KBM-7 (cell line): Measurements from ENCODE around the gene FLRT1.

ENCODE experiments used
- DNase-seq: peaks from one replicate; pipeline ENCODE4 v3.0.0-alpha.2; 2015
- in situ Hi-C: fragments of 300-500 bp; cut with MboI; formaldehyde crosslinking; loops from 2 replicates; pipeline ENCODE4 v1.14.3; 2020; ENCODE audit warnings: low sequenced_read_pairs, low pct_unique_long_range_greater_than_20kb, mixed read lengths

Gene FLRT1

GRCh38 chr11:64078284-64078683 is 42.6 kb downstream of the FLRT1 start:
- DNase-seq: no peak
- in situ Hi-C loops: no loop called here

- DNase-seq: no peak
Observed at GRCh38 chr11:64078905-64079304, 43.2 kb downstream of the FLRT1 start.

GRCh38 chr11:64080390-64080789 is 44.7 kb downstream of the FLRT1 start:
- in situ Hi-C loops: no loop called here
- no peak for DNase-seq

More at GRCh38 chr11:64078905-64079304, 43.2 kb downstream of the FLRT1 start:
- in situ Hi-C loops: no loop called here

DNA sequence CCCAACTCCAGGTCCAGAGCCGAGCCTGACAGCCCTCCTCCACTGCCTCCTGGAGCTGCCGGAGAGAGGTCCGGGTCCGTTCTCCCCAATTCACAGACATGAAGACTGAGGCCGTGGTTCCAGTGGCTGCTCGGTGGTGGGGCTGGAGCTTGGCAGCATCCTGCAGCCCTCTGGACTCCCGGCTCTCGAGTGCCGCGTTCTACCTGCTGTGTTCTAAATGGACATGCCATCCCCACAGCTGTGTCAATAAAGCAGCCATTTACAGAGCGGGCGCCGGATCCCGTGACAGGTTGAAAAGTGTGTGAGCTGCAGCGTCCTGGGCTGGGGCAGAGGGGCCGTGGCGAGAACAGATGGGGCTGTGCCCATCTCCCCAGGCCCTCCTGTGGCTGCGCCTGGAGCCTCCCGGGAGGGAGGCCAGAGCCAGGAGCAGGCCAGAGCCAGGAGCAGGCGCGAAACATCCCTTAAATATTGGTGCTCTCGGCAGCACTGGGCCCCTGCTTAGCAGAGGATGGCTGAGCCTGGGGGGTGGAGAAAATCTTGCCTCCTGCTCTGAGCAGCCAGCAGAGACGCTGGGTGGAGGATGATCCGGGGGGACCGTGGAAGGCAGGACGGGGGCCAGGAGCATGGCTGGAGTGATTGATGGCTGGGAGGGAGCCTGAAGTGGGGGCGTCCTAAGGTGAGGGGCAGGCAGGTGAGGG is 46.2 kb downstream of the FLRT1 start:
- DNase-seq: no peak

DNA sequence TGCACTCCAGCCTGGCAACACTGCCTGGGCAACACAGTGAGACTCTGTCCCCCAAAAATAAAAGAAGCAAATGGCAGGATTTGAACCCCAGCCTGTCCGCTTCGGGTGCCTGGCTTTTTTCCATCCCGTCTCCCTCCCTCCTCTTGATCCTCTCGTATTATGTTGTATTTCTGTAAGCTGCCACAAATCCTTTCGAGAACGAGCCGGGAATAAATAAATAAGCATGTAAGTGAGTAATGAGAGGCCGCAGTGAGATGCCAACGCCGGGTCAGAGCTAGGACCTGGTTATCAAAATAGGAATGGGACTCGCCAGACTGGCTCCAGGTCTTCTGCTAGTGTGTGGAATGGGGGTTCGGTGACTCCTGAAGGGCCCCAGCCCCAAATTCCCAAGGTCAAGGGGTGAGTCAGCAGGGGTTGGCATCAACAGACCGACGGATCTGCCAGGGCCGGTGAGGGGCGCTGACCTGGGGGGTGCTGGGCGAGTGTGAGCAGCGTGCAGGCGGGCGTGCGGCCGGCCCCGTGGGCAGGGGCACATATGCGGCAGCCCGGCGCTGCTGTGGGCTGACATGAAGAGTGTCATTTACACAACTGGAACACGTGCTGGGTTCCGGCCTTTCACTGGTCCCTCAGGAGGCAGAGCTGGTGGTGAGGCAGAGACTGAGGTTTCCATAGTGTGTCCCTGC is 47.8 kb downstream of the FLRT1 start:
- no peak for DNase-seq
- in situ Hi-C loops: no loop called here

More for the DNA sequence above, 46.2 kb downstream of the FLRT1 start:
- in situ Hi-C loops: no loop called here

GRCh38 chr11:64084146-64084950 is 48.6 kb downstream of the FLRT1 start:
- no peak for DNase-seq
- in situ Hi-C loops: no loop called here

GRCh38 chr11:64084951-64085710 is 49.4 kb downstream of the FLRT1 start:
- no peak for DNase-seq
- in situ Hi-C loops: no loop called here
